ENCODE measurements around the gene EPS8L2.

EPS8L2 gene

GRCh38 chr11:690738-691633 lies 15.0 kb upstream of the EPS8L2 start:
- DNase-seq: no peak

- DNase-seq: no peak
Observed at GRCh38 chr11:691710-692590, 14.1 kb upstream of the EPS8L2 start.

GRCh38 chr11:692824-693414 lies 13.1 kb upstream of the EPS8L2 start:
- DNase-seq: peak; percentile 28 to 82

GRCh38 chr11:693415-693831 lies 12.6 kb upstream of the EPS8L2 start:
- no peak for DNase-seq

DNA sequence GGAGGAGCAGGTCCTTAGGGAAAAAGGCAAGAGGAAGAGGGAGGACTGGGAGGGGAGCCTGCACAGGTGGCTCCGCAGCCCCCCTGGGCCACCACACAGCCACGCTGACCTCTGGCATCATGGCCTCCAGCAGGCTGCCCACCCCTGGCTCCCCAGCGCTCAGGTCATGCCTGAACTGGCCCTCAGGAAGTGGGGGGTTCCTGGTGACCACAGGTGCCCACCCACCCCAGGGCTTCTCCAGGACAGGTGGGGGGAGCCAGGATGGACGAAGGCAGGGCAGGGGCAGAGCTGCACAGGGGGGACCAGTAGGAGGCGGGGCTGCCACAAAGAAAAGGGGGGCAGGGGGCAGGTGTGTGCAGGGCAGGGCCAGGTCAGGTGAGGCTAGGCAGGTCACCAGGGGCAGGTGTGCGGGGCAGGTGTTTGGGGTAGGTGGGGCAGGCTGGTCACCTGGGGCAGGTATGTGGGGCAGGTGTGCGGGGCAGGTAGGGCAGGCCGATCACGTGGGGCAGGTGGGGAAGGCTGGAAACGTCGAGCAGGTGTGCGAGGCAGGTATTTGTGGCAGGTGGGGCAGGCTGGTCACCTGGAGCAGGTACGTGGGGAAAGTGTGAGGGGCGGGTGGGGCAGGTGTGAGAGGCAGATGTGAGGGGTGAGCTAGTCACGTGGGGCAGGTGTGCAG lies 12.0 kb upstream of the EPS8L2 start:
- no peak for DNase-seq

DNA sequence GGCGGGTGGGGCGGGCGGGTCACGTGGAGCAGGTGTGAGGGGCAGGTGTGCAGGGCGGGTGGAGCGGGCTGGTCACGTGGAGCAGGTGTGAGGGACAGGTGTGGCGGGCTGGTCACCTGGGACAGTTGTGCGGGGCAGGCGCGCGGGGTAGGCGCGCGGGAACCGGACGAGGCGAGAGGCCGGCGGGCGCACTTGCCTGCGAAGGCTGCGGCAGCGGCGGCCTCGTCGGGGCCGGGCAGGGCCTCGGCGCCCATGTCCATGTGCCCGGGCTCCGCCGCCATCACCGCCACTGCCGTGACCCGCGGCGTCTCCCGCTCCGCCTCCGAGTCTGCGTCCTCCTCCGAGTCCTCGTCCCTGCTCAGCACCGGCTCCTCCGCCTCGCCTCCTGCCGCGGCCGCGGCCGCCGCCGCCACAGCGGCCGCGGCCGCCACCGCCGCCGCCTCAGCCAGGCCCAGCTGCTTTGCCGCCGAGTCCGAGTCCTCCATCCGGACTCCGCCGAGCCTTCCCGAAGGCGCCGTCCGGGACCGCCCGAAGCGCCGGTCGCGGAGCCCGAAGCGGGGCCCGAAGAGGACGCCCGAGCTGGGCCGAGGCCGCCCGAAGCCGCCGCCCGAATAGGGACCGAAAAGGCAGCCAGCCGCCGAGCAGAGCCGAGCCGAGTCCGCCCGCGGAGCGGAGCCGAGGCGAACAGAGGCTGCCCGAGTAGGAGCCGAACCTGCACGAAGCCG lies 11.3 kb upstream of the EPS8L2 start, which contains the start of gene DEAF1:
Gene DEAF1, minus strand, starts transcription at position 660 of the 725 bp plus-strand sequence. Its CDS starts 175 bp downstream, at position 485.
- peak; percentile 99 for DNase-seq

DNA sequence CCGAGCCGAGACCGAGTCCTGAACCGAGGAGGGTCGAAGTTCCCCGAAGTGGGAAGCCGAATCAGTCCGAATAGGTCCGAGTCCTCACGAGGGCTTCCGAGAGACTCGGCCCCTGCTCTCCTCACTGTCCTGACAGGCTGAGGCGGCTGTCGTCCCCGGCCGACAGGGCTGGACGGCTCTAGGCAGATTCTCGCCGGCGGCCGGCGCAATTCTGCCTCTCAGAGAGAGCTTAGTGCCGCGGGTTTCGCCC lies 10.8 kb upstream of the EPS8L2 start:
- DNase-seq: no peak

GRCh38 chr11:695538-696248 lies 10.3 kb upstream of the EPS8L2 start, which contains the start of gene TMEM80:
TSS of gene TMEM80 (plus strand) at chr11:695816. CDS start at chr11:695828, 12 bp downstream.
- DNase-seq: peak; percentile 98

GRCh38 chr11:696955-697491 lies 9.0 kb upstream of the EPS8L2 start:
- DNase-seq: no peak

- DNase-seq: no peak
Observed at GRCh38 chr11:697811-698311, 8.2 kb upstream of the EPS8L2 start.

DNA sequence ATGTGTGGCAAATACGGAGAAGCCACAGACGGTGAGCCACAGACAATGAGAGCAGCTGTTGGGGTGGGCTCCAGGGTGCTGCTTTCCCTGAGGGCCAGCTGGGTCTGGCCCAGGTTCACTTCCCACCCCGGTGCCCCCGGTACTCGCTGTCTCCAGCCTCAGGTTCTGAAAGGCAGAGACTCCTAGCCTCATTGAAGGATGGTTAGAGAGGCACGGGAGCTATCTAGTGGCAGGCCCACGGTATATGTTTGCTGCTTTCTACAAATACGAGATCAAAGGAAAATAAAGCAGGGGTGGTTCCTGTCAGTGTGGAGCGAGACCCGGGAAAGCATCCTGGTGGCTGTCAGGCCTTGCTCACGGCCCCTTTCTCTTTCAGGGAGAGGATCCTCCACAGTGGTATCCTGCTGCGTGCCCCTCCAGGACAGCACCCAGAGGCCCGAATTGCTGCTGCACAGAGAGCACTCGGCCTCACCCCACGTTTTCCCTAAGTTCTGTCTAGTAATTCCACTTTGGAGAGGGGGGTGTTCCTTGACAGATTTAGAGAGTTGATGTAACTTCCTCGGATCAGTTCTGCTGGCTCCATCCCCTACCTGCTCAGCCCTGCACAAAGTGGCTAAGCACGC lies 7.4 kb upstream of the EPS8L2 start:
- DNase-seq: no peak

DNA sequence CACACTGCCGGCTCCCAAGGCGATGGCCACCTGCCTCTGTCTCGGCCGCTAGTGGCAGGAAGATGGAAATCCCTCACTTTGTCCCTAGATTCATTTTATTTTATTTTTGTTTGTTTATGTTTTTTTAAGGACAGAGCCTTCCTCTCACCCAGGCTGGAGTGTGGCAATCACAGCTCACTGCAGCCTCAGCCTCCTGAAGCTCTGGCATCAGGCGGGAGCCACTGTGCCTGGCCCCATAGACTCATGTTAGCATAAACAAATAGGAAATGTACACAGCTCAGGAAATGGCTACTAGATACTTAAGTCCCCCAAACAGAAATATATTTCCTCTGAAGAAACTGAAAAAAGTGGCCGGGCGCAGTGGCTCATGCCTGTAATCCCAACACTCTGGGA lies 6.9 kb upstream of the EPS8L2 start:
- DNase-seq: no peak

- no peak for DNase-seq
Observed at GRCh38 chr11:699753-700152, 6.3 kb upstream of the EPS8L2 start.

DNA sequence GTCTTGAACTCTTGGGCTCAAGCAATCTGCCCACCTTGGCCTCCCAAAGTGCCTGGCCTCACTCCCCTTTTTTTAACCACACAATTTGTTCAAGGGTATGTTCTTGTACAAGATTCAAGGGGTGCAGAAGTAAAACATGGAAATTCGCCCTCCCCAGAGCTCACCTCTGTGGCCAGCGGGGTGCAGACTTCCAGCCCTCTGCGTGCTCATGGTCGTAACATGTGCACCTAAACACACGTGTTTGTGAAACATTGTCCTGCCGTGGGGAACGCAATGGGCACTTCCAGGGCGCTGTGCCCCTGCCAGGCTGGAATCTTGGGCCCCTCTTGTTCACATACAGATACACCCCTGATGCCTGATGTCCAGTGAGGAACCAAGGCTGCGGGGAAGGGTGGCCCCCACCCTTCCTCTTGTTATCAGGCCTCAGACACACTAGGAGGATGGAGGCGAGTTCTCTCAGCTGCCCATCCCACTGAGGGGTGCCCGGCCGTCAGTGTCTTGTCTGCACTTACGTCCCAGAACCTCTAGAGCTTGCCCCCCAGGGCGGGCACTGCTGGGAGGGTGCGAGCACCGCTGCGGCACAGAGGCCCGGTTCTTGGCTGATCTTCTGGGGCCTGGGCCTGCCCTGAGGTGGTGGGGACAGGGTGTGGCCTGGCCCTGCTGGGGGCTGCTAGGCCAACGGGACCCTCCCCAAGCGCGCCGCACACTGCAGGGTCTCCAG lies 4.1 kb upstream of the EPS8L2 start:
- no peak for DNase-seq

GRCh38 chr11:702462-703461 lies 3.3 kb upstream of the EPS8L2 start:
- no peak for DNase-seq

DNA sequence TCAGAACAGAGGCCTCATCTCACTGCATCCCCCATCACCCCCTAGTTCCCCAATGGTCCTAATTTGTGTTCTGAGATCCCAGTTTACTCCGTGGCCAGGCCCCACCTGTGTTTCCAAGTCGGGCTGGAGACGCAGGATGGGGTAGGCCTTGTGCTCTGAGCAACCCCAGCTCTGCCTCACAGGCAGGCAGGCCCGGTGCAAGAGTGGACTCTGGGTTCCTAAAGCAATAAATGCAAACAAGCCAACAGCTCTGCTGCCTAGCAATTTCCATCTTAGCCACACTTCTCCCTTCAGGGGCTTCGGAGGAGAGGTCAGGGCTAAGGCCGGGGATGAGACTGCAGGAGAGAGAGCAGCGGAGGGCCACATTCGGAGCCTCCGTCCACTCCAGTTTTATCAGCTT lies 2.5 kb upstream of the EPS8L2 start:
- no peak for DNase-seq

GRCh38 chr11:704228-704674 lies 1.8 kb upstream of the EPS8L2 start:
- DNase-seq: no peak
